Astrocyte of the spinal cord (primary cell): ENCODE results near the gene HTT.

ENCODE experiments used
- DNase-seq: peaks from one replicate; pipeline ENCODE4 v3.0.0; 2011; ENCODE audit warnings: low read depth, low spot score
- H3K4me3 ChIP-seq: 2 replicates; pipeline ENCODE4 v1.5.1; 2011; ENCODE audit warnings: low read depth, mild to moderate bottlenecking, low read length, moderate library complexity
- in situ Hi-C: cut with HindIII; loops from 2 replicates; pipeline ENCODE4 v1.10.0; 2017; ENCODE audit warnings: low sequenced_read_pairs
- TF ChIP-seq, protein P1 (sequence below): IDR thresholded peaks from 2 replicates; pipeline ENCODE4 v1.5.1; 2012; ENCODE audit warnings: low read depth, mild to moderate bottlenecking, low read length, inconsistent platforms

Gene HTT

DNA sequence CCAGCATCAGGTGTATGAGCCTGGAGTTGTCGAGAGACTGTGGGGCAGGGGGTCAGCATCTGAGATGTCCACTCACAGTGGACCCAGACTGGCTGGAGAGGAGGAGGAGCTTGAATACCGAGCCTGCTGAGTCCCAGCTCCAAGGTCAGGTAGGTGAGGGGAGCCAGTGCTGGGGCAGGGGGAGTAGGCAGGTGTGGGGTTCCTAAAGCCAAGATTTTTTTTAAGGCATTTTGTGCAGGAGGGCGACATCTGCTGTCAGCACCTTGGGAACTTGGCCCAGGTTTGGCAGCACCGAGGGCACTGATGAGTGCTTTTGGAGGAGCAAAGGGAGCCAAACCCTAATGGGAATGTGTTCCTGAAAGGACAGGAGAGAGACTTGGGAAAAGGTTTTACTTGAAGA is 110.2 kb downstream of the HTT start:
- TF ChIP-seq, protein P1, sequence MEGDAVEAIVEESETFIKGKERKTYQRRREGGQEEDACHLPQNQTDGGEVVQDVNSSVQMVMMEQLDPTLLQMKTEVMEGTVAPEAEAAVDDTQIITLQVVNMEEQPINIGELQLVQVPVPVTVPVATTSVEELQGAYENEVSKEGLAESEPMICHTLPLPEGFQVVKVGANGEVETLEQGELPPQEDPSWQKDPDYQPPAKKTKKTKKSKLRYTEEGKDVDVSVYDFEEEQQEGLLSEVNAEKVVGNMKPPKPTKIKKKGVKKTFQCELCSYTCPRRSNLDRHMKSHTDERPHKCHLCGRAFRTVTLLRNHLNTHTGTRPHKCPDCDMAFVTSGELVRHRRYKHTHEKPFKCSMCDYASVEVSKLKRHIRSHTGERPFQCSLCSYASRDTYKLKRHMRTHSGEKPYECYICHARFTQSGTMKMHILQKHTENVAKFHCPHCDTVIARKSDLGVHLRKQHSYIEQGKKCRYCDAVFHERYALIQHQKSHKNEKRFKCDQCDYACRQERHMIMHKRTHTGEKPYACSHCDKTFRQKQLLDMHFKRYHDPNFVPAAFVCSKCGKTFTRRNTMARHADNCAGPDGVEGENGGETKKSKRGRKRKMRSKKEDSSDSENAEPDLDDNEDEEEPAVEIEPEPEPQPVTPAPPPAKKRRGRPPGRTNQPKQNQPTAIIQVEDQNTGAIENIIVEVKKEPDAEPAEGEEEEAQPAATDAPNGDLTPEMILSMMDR = no peak

GRCh38 chr4:3186609-3187008 is 112.1 kb downstream of the HTT start:
- TF ChIP-seq, protein P1 = no peak
- no peak overlapping the region for H3K4me3 ChIP-seq
- in situ Hi-C loops = no loop called here
- DNase-seq = no peak

More for the DNA sequence above, 110.2 kb downstream of the HTT start:
- no peak overlapping the region for H3K4me3 ChIP-seq
- in situ Hi-C loops = no loop called here
- no peak for DNase-seq

DNA sequence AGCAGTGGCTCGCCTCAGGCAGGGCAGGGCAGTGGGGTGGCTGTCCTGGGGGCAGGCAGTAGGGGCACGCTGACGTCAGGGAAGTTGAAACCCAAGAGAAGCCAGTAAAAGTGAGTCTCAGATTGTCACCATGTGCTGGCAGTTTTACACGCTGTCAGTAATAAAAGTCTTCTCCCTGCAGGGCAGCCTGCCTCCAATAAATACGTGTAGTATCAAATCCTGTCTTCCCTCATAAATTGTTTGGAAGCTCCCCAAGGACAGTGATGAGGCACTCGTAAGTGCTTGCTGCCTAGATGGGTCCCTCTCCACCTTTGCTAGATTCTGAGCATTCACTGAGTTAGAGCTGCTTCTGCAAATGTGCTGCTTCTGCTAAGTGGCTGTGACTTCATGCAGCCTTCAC is 113.6 kb downstream of the HTT start:
- in situ Hi-C loops = no loop called here
- TF ChIP-seq, protein P1 = no peak
- DNase-seq = no peak
- no peak overlapping the region for H3K4me3 ChIP-seq

- no peak overlapping the region for H3K4me3 ChIP-seq
- in situ Hi-C loops = no loop called here
- no peak for DNase-seq
- TF ChIP-seq, protein P1 = no peak
Measured at GRCh38 chr4:3189459-3189858, 115.0 kb downstream of the HTT start.

DNA sequence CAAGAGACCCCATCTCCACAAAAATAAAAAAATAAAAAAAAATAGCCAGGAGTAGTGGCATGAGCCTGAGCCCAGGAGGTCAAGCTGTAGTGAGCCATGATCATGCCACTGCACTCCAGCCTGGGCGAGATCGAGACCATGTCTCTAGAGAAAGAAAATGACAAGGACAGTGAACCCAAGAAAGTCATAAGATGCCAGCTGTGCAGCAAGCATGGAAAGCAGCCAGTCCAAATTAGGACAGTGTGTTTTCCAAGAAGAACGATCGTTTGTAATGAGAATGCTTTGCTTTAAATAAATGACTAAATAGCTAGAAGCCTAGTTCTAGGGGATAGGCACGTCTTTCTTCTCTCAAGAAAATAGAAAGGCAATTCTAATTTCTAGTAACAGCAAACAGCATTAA is 116.1 kb downstream of the HTT start:
- DNase-seq = no peak
- TF ChIP-seq, protein P1 = no peak
- in situ Hi-C loops = no loop called here
- H3K4me3 ChIP-seq = no peak overlapping the region

DNA sequence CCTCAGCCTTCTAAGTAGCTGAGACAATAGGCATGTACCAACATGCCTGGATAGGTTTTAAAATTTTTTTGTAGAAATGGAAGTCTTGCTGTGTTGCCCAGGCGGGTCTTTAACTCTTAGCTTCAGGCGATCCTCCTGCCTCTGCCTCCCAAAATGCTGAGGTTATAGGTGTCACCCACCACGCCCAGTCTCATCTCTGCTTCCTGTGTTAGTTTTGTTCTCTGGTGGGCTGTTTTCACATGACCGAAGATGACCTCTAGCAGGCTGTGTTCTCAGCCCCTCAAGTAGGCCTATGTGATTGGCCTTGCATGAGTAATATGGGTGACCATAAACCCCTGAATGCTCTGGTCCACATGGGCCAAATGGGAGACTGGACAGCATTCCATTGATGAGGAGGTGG is 117.7 kb downstream of the HTT start:
- TF ChIP-seq, protein P1 = no peak
- H3K4me3 ChIP-seq = no peak overlapping the region
- DNase-seq = no peak
- in situ Hi-C loops = no loop called here

DNA sequence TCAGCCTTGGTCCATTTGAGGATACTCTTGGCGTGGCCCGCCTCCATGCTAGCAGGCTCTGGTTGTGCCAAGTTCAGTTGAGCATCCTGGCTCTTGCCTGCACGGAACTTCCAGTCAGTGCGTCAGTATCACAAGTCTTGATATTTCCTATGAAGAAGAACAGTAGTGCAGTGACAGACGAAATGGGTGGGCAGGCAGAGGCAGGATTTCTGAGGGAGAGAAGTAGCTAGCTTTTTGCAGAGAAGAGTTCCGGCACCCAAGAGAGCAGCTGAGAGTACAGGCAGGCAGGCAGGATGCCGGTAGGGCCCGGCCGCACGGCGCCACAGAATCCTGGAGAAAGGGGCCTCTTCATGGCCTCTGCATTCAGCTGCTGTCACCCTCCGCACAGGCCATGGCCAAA is 118.3 kb downstream of the HTT start:
- DNase-seq = no peak
- no peak overlapping the region for H3K4me3 ChIP-seq
- TF ChIP-seq, protein P1 = no peak
- in situ Hi-C loops = no loop called here
